HG03354 (cell line): ENCODE results near the gene CERS1.

Experiments
- ATAC-seq: cut with Tn5 transposase; IDR thresholded peaks from one replicate; pipeline ENCODE4 v1.9.1; 2021; ENCODE audit warnings: mild to moderate bottlenecking; ENCODE audit not compliant: unreplicated experiment, poor library complexity, severe bottlenecking

Gene CERS1

GRCh38 chr19:18860725-18861124 is 35.2 kb downstream of the CERS1 start:
- ATAC-seq = no peak

DNA sequence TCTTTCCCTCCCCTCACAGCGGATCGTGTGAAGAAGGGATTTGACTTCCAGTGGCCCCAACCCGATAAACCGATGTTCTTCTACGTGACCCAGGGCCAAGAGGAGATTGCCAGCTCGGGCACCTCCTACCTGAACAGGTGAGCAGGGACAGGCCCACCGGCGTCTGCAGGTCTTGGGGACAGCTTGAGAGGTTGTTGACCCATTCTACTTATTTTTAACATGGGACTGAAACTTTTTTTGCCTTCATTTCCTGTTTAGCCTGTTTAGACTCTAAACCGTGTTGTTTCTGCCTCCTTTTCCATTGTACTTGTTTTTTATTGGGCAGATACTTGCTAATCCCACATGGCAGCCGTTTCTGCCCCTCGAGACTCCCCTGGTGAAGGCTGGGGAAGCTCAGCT is 35.7 kb downstream of the CERS1 start:
- no peak for ATAC-seq

- no peak for ATAC-seq
Observed at GRCh38 chr19:18859676-18860301, 36.2 kb downstream of the CERS1 start.

DNA sequence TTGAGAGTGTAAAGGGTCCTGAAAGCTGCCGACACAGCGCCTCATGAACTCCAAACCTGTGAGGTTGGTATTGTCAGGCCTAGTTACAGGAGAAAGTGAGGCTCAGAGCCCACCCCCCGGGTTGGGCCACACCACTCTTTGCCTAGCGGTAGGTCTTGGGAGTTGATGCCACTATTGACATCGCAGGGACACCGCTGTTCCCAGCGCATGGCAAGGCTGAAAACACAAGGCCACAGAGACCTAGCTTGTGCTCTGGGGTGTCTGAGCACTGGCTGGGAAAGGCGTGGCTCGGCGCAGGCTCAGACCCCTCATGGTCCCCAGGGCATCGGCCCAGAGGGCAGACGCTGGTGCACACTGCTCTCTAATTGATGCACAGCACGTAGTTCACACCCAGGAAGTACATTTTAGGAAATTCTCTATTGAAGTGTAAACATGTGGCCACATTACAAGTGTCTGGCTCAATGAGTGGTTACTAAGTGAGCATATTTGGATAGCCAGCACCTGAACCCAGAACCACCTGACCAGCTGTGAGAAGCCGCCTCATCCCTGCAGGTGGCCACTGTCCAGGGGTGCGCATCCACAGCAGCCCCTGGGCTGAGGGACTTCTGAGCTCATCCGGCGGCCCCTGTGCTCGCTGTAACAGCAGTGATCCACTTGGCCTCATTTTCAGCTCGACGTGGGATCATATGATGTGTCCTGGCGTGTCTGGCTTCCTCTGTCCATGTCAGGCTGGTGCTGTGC is 36.9 kb downstream of the CERS1 start:
- ATAC-seq = no peak

DNA sequence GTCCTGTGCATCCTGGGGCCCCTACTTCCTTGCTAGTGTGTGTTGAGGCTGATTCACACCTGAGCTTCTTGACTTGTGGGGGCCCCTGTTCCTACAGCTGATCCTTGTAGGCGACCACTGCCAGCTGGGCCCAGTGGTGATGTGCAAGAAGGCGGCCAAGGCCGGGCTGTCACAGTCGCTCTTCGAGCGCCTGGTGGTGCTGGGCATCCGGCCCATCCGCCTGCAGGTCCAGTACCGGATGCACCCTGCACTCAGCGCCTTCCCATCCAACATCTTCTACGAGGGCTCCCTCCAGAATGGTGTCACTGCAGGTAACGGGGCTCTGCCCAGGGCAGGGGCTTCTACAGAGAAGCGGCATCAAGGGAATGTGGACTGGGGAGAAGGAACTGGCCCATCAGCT is 38.7 kb downstream of the CERS1 start:
- ATAC-seq = no peak

- ATAC-seq = no peak
Observed at GRCh38 chr19:18856385-18857126, 39.4 kb downstream of the CERS1 start.

GRCh38 chr19:18855647-18856384 is 40.1 kb downstream of the CERS1 start:
- no peak for ATAC-seq

DNA sequence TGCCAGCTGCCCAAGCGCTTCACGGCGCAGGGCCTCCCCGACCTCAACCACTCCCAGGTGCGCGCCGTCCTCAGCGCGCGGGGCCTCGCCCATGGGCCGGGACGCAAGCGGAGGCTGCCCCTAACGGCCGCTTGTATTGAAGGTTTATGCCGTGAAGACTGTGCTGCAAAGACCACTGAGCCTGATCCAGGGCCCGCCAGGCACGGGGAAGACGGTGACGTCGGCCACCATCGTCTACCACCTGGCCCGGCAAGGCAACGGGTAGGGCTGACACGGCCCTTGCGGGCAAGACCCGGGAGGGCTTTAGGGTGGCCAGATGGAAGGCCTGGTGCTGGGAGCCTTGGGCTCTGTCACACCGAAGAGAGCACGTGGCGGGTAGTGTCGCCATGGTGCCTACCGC is 41.0 kb downstream of the CERS1 start:
- no peak for ATAC-seq

DNA sequence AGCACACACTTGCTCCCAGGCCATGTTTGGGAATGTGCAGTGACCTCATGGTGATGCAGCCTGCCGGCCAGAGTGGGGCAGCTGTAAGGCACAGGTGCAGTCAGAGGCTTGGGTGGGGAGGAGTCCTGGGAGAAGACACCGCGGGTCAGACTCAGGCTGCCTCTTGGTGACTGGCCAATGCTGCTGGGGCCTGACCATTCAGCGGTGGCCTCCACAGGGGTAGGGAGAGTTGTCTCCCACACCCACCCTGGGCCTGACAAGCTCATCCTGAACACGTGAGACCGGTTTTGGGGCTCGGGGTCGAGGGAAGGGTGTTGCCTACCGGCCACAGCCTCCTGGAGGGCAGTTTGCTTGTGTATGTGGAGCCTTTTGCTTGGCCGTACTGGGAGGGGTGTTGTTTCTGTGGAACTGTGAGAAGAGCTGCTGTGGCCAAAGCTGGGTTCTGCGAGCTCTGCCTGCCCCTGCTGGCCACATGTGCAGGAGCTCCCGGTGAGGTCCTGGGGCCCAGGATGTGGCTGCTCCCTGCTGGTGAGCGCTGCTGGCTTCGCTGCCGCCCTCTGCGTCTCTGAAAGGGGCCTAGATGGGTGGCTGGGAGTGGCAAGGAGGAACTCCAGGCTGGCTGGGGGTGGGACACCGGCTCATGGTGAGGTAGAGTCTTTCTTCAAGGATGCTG is 42.1 kb downstream of the CERS1 start:
- no peak for ATAC-seq

- no peak for ATAC-seq
Observed at GRCh38 chr19:18852648-18853047, 43.3 kb downstream of the CERS1 start.

GRCh38 chr19:18851673-18852325 is 44.2 kb downstream of the CERS1 start:
- no peak for ATAC-seq

DNA sequence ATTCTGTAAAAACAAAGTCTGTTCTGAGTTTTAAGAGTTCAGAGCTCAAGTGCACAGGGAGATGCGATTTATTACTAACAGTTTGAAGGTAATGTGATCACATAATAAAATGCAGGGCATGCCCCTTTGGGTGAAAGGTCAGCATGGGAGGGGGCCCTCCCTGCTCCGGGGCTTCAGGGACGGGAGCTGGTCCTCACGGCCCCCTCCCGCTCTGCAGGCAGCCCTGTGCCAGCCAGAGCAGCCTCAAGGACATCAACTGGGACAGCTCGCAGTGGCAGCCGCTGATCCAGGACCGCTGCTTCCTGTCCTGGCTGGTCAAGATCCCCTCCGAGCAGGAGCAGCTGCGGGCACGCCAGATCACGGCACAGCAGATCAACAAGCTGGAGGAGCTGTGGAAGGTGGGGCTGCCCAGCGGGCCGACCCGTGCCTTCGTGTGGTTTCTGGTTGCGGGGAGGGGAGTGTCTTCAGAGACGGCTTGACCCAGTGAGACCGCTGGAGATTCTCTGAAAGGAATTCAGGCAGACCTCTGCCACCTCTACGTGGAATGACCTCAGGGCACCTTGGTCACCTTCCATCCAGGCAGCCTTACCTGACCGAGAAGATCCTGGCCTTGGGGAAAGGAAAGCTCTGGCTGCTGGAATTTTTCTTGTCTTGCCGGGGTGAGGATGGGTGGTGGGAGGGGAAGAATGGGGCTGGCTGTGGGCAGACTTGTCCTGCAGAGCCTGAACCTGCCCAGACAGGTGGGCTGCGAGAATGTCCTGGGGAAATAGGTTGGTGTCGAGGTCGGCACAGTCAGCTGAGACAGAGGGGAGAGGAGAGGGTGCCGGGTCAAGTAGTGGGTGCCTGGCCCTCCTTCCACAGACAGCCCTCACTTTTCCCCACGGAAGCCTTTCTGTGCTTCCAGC is 45.2 kb downstream of the CERS1 start:
- no peak for ATAC-seq

- ATAC-seq = no peak
Observed at GRCh38 chr19:18849838-18850400, 46.0 kb downstream of the CERS1 start.

- no peak for ATAC-seq
Observed at GRCh38 chr19:18848878-18849661, 46.9 kb downstream of the CERS1 start.

- ATAC-seq = no peak
Observed at GRCh38 chr19:18847549-18848463, 48.2 kb downstream of the CERS1 start.

- no peak for ATAC-seq
Observed at GRCh38 chr19:18846862-18847548, 49.0 kb downstream of the CERS1 start.
